Ovary (tissue), 9 donors: ENCODE data around the gene ADAM12. TPM values are rescaled to one million over a fixed set of nuclear protein-coding genes. Genes with fewer than 3 reads are reported as not detected.

Source experiments
- DNase-seq, 5 donors: peaks; one replicate each; pipeline ENCODE4 v3.0.0-alpha.2; 2019 to 2020
- H3K27ac ChIP-seq, 2 donors: fragments of 200-600 bp; one replicate each; pipeline versions ENCODE4 v1.5.1 to v1.8.0; 2019 to 2022
- H3K27me3 ChIP-seq: fragments of 200-600 bp; one replicate; pipeline ENCODE4 v1.8.0; 2022
- H3K36me3 ChIP-seq: fragments of 200-600 bp; sonication (generic); one replicate; pipeline ENCODE4 v1.5.1; 2019
- H3K4me1 ChIP-seq: one replicate; pipeline ENCODE4 v1.8.1; 2013; ENCODE audit warnings: mild to moderate bottlenecking, moderate library complexity; ENCODE audit not compliant: insufficient read depth
- H3K4me3 ChIP-seq: fragments of 200-600 bp; sonication (generic); one replicate; pipeline ENCODE4 v1.5.1; 2017
- H3K9me3 ChIP-seq, 2 donors: fragments of 200-600 bp in 1 of 2; sonication (generic) in 1 of 2; one replicate each; pipeline versions ENCODE4 v1.5.1 to v1.8.1; 2013 to 2019; ENCODE audit warnings: mild to moderate bottlenecking in 1 of 2, moderate library complexity in 1 of 2
- EP300 ChIP-seq: sonication (generic); formaldehyde crosslinking; IDR thresholded peaks from one replicate; pipeline ENCODE4 v1.6.1; 2017; ENCODE audit warnings: antibody characterized with exemption
- POLR2A ChIP-seq: fragments of 450-650 bp; IDR thresholded peaks from one replicate; pipeline ENCODE4 v1.6.1; 2017; ENCODE audit warnings: antibody characterized with exemption, mild to moderate bottlenecking, moderate library complexity
- WGBS, 3 donors: extraction: QIAGEN DNeasy Blood & Tissue Kit in 1 of 3; methylation state at CpG; one replicate each; pipeline versions ENCODE4 v1.1.5 to v1.1.7; 2013 to 2017; 5-methylcytosine and 5-hydroxymethylcytosine counted together
- intact Hi-C, 4 donors: fragments of 100-400 bp; cut with DNase I; formaldehyde crosslinking; loops; one replicate each; pipeline versions ENCODE4 v1.11.0 to v1.15.1; 2022 to 2023
- polyA plus RNA-seq, 2 donors: library from polyadenylated mRNA; stranded (reverse); fragments of 200-250 nt in 1 of 2; fragments of 350-450 nt in 1 of 2; fragmentation: Illumina TruSeq in 1 of 2; extraction: RNeasy Lipid Tissue Mini Kit (QIAGEN cat#74804) in 1 of 2; gene quantifications; one replicate each; pipeline ENCODE4 v1.2.3, GENCODE V29; 2013 to 2014
- total RNA-seq, 7 donors: library from RNA; depleted of rRNA in 2 of 7; stranded (reverse); fragments of >200 nt in 2 of 7; fragmentation: NEBNext Ultra II Directional in 3 of 7; extraction: Animal tissue kit (Norgen Biotek cat#: 25700) in 3 of 7; gene quantifications; one replicate each; pipeline versions ENCODE4 v1.1.0 to v1.2.4, GENCODE V29; 2016 to 2023
- TF ChIP-seq, protein P1 (sequence below), 3 donors: fragments of 450-650 bp in 2 of 3; fragments of 200-600 bp in 1 of 3; IDR thresholded peaks; one replicate each; pipeline versions ENCODE4 v1.5.1 to v1.8.0; 2016 to 2022; ENCODE audit warnings: antibody characterized with exemption in 3 of 3, mild to moderate bottlenecking in 1 of 3
- donor health status: DM: no; HTN: no; CAD: no; lungs with moderate emphysema.
- donor health status: DM: no; HTN: no; CAD: no.
- donor health status: Bipolar disorder and iron deficiency.
- donor health status: DM: yes; HTN: yes; CAD: no.
- donor health status: DM: no; HTN: no; CAD: no.
- donor health status: DM: yes; HTN: yes; CAD: no.

Gene ADAM12
- total and polyA plus RNA-seq, 9 donors: 1.8 to 27.2 (median 10.3) TPM

GRCh38 chr10:126400641-126401040 lies 12.4 kb upstream of the ADAM12 start:
- WGBS, 3 donors: 84 to 93% (median 88%) methylated on average over 4 of the region's 4 CpGs
- intact Hi-C loops: no loop called here
- H3K27ac ChIP-seq: no peak overlapping the region
- no peaks in the 10 kb centered on the region for H3K4me1 ChIP-seq
- H3K4me3 ChIP-seq: no peak overlapping the region
- TF ChIP-seq, protein P1, sequence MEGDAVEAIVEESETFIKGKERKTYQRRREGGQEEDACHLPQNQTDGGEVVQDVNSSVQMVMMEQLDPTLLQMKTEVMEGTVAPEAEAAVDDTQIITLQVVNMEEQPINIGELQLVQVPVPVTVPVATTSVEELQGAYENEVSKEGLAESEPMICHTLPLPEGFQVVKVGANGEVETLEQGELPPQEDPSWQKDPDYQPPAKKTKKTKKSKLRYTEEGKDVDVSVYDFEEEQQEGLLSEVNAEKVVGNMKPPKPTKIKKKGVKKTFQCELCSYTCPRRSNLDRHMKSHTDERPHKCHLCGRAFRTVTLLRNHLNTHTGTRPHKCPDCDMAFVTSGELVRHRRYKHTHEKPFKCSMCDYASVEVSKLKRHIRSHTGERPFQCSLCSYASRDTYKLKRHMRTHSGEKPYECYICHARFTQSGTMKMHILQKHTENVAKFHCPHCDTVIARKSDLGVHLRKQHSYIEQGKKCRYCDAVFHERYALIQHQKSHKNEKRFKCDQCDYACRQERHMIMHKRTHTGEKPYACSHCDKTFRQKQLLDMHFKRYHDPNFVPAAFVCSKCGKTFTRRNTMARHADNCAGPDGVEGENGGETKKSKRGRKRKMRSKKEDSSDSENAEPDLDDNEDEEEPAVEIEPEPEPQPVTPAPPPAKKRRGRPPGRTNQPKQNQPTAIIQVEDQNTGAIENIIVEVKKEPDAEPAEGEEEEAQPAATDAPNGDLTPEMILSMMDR (IDR thresholded peaks at IDR 0.05): no peak
- TF ChIP-seq POLR2A (no peak), EP300 (no peak)
- H3K9me3 ChIP-seq: no peaks in the 10 kb centered on the region
- no peaks in the 10 kb centered on the region for H3K36me3 ChIP-seq
- no peak for DNase-seq
- H3K27me3 ChIP-seq: no peaks in the 10 kb centered on the region

- TF ChIP-seq, protein P1 (IDR thresholded peaks at IDR 0.05): no peak
- no peak for TF ChIP-seq POLR2A
- no peak for TF ChIP-seq EP300
- DNase-seq: no peak
- WGBS, 3 donors: 73 to 80% (median 74%) methylated on average over 4 of the region's 4 CpGs
These were observed 10.6 kb upstream of the ADAM12 start for GRCh38 chr10:126398924-126399323.

DNA sequence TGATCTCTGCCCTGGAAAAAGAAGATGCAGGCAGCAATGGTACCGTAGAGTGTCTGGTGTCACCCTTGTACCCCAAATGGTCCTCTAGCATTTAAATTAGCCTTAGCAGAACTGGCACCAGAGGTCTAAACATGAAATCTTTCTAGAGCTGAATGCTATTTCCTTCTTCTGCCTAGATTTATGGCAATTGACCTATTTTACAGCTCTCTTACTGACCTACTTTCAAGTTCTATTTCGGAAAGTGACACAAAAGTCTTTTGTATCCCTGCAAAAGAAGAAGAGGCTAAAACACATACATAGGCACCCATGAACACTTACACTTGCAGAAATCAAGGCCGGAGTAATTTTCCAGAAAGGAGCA lies 10.1 kb upstream of the ADAM12 start:
- 81 to 97% (median 91%) methylated on average over 3 of the region's 3 CpGs for WGBS, 3 donors

More at GRCh38 chr10:126398924-126399323, 10.6 kb upstream of the ADAM12 start:
- no peaks in the 10 kb centered on the region for H3K36me3 ChIP-seq
- no peaks in the 10 kb centered on the region for H3K27me3 ChIP-seq
- intact Hi-C loops: no loop called here
- H3K9me3 ChIP-seq: no peaks in the 10 kb centered on the region
- no peaks in the 10 kb centered on the region for H3K4me1 ChIP-seq
- no peak overlapping the region for H3K4me3 ChIP-seq
- H3K27ac ChIP-seq: no peak overlapping the region

DNA sequence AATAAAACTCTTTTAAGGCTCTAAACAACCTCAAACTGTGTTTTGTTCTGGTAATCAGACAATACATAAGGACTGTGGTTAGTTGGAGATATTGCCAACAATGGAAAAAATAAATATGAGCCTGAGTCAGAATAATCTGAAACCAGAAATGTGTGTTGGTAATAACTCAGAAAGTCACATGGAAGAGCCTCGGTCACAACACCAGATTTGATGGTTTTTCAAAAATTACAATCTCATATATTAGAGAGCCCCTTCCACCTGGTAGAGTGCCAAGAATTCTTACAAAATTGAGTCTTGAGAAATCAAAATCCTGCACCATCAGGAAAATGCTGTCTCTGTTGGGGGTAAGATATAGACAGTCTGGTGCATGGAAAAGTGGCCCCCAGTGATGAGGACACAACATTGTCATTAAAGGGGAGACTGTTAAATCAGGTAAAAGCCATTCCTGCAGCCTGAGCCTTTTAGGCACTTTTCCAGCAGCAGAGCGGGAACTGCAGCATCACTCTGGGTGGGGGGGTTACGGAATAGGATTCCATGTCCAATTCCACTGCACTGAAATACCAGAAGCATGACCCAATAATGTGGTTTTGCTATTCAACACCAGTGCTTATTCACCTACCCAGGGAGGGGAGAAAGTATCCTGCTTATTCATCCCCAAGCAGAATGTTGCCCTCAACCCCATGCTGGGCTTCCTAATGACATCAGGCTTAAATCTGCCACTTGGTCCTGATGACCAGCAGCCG lies 9.5 kb upstream of the ADAM12 start:
- no peak for DNase-seq
- Histone ChIP-seq H3K27ac (no peak overlapping the region), H3K4me3 (no peak overlapping the region), H3K36me3 (no peaks in the 10 kb centered on the region), H3K27me3 (no peaks in the 10 kb centered on the region), H3K4me1 (no peaks in the 10 kb centered on the region), H3K9me3 (no peaks in the 10 kb centered on the region)
- intact Hi-C loops: no loop called here
- TF ChIP-seq EP300 (no peak), POLR2A (no peak)
- TF ChIP-seq, protein P1 (IDR thresholded peaks at IDR 0.05): no peak
- 57 to 65% (median 60%) methylated on average over 4 of the region's 4 CpGs for WGBS, 3 donors

More for the DNA sequence above, 10.1 kb upstream of the ADAM12 start:
- TF ChIP-seq, protein P1 (IDR thresholded peaks at IDR 0.05): no peak
- no peak for TF ChIP-seq POLR2A
- TF ChIP-seq EP300: no peak
- H3K9me3 ChIP-seq: no peaks in the 10 kb centered on the region
- DNase-seq: no peak
- intact Hi-C loops: no loop called here
- H3K4me1 ChIP-seq: no peaks in the 10 kb centered on the region
- no peak overlapping the region for H3K27ac ChIP-seq
- no peaks in the 10 kb centered on the region for H3K36me3 ChIP-seq
- no peaks in the 10 kb centered on the region for H3K27me3 ChIP-seq
- no peak overlapping the region for H3K4me3 ChIP-seq
